Calu3 (cell line): Measurements from ENCODE around the gene BGLAP. TPM values are rescaled to one million over a fixed set of nuclear protein-coding genes. Genes with fewer than 3 reads are reported as not detected.

Experiments
- BruUV-seq: library from RNA; stranded (reverse); fragments of 400-500 nt; replicated peaks from 2 replicates; lab custom pipeline; 2021; lab: Mats Ljungman, UMichigan
- CTCF ChIA-PET: fragments of 300-600 bp; sonication (Branson Sonifier 250); formaldehyde crosslinking; loops from one replicate; lab custom pipeline; 2022; ENCODE audit warnings: antibody characterized with exemption; lab: Charles Lee
- DNase-seq: peaks from one replicate; pipeline ENCODE4 v3.0.0; 2022
- H3K27ac Mint-ChIP-seq: one replicate; pipeline ENCODE4 v1.8.0; 2022; ENCODE audit warnings: mixed read lengths; ENCODE audit not compliant: unreplicated experiment
- H3K27me3 Mint-ChIP-seq: one replicate; pipeline ENCODE4 v1.8.0; 2022; ENCODE audit warnings: mixed read lengths; ENCODE audit not compliant: unreplicated experiment
- H3K36me3 Mint-ChIP-seq: one replicate; pipeline ENCODE4 v1.8.0; 2022; ENCODE audit warnings: mild to moderate bottlenecking, moderate library complexity, mixed read lengths; ENCODE audit not compliant: insufficient read depth, unreplicated experiment
- H3K4me1 Mint-ChIP-seq: one replicate; pipeline ENCODE4 v1.8.0; 2022; ENCODE audit warnings: mild to moderate bottlenecking, low read depth, mixed read lengths; ENCODE audit not compliant: unreplicated experiment
- H3K4me3 Mint-ChIP-seq: one replicate; pipeline ENCODE4 v1.8.0; 2022; ENCODE audit warnings: mild to moderate bottlenecking, low read depth, moderate library complexity, mixed read lengths; ENCODE audit not compliant: unreplicated experiment
- H3K9me3 Mint-ChIP-seq: one replicate; pipeline ENCODE4 v1.8.0; 2022; ENCODE audit warnings: low read depth, mixed read lengths; ENCODE audit not compliant: unreplicated experiment
- CTCF ChIP-seq: fragments of 200-600 bp; IDR thresholded peaks from one replicate; pipeline ENCODE4 v1.8.0; 2022; ENCODE audit warnings: antibody characterized with exemption; ENCODE audit not compliant: unreplicated experiment
- intact Hi-C: fragments of 100-400 bp; cut with micrococcal nuclease; formaldehyde crosslinking; loops from one replicate; pipeline ENCODE4 v1.10.0; 2022; ENCODE audit not compliant: unreplicated experiment
- total RNA-seq: library from RNA; stranded (reverse); gene quantifications from 2 replicates; pipeline ENCODE4 v1.2.3, GENCODE V29; 2022

BGLAP gene
- total RNA-seq, 1 experiment from 2014 or later, result 2.6 TPM

GRCh38 chr1:156283521-156283920, 41.5 kb downstream of the BGLAP start:
- Mint-ChIP-seq H3K9me3 (no peaks in the 10 kb centered on the region), H3K27ac (peak overlapping the region; percentile 78), H3K4me1 (peaks cover 19% of the 10 kb centered on the region), H3K4me3 (peak overlapping the region; percentile 72), H3K36me3 (peaks cover 40% of the 10 kb centered on the region), H3K27me3 (no peaks in the 10 kb centered on the region)
- no peak for TF ChIP-seq CTCF
- BruUV-seq, result no TSS peak
- DNase-seq, result no peak
- intact Hi-C loops, result loop anchor here (5.0 kb wide), 2 partner anchors 54 to 219 kb away; partner anchors contain the start of genes CCT3, MEF2D and TSACC
- CTCF ChIA-PET, result interaction anchor here (0.7 to 2.2 kb wide), 7 partner anchors 36 to 169 kb away, joined by 3 to 8 read pairs (median 3); partner anchors contain the start of gene LMNA

- no peaks in the 10 kb centered on the region for H3K9me3 Mint-ChIP-seq
- H3K27ac Mint-ChIP-seq, result peak within 1 kb of the TSS; percentile 78
- CTCF ChIA-PET, result interaction anchor here (0.5 to 1.7 kb wide), 8 partner anchors 12 to 138 kb away, joined by 3 to 4 read pairs (median 3); no protein-coding TSS in a partner anchor
- peaks cover 45% of the 10 kb centered on the region for H3K36me3 Mint-ChIP-seq
- no TSS peak for BruUV-seq
- no peak for TF ChIP-seq CTCF
- intact Hi-C loops, result loop anchor here (5.0 kb wide), 2 partner anchors 53 to 218 kb away; partner anchors contain the start of genes CCT3, MEF2D and TSACC
- H3K4me1 Mint-ChIP-seq, result peaks cover 19% of the 10 kb centered on the region
- DNase-seq, result peak; percentile 74
- no peaks in the 10 kb centered on the region for H3K27me3 Mint-ChIP-seq
- peak within 1 kb of the TSS; percentile 72 for H3K4me3 Mint-ChIP-seq
These were observed 42.1 kb downstream of the BGLAP start, which contains the start of gene TMEM79 for GRCh38 chr1:156284112-156284511. Gene TMEM79 (plus strand): TSS chr1:156284325. CDS start chr1:156285227, 902 bp downstream.

- H3K27me3 Mint-ChIP-seq, result no peaks in the 10 kb centered on the region
- intact Hi-C loops, result loop anchor here (5.0 kb wide), 2 partner anchors 53 to 218 kb away; partner anchors contain the start of genes CCT3, MEF2D and TSACC
These were observed 42.8 kb downstream of the BGLAP start for GRCh38 chr1:156284757-156285156.

GRCh38 chr1:156285437-156285836, 43.5 kb downstream of the BGLAP start:
- peaks cover 45% of the 10 kb centered on the region for H3K36me3 Mint-ChIP-seq
- H3K4me1 Mint-ChIP-seq, result peaks cover 19% of the 10 kb centered on the region
- DNase-seq, result no peak
- BruUV-seq, result no TSS peak
- no peaks in the 10 kb centered on the region for H3K27me3 Mint-ChIP-seq
- TF ChIP-seq CTCF, result no peak
- H3K4me3 Mint-ChIP-seq, result no peak overlapping the region
- no peak overlapping the region for H3K27ac Mint-ChIP-seq
- H3K9me3 Mint-ChIP-seq, result no peaks in the 10 kb centered on the region
- intact Hi-C loops, result no loop called here
- CTCF ChIA-PET, result no interaction called here

More at GRCh38 chr1:156284757-156285156, 42.8 kb downstream of the BGLAP start:
- H3K4me1 Mint-ChIP-seq, result peaks cover 19% of the 10 kb centered on the region
- BruUV-seq, result no TSS peak
- peaks cover 45% of the 10 kb centered on the region for H3K36me3 Mint-ChIP-seq
- DNase-seq, result no peak
- no peaks in the 10 kb centered on the region for H3K9me3 Mint-ChIP-seq
- no peak overlapping the region for H3K27ac Mint-ChIP-seq
- no peak for TF ChIP-seq CTCF
- peak overlapping the region; percentile 72 for H3K4me3 Mint-ChIP-seq
- CTCF ChIA-PET, result interaction anchor here (0.5 to 1.4 kb wide), 4 partner anchors 12 to 57 kb away, joined by 3 to 4 read pairs (median 4); no protein-coding TSS in a partner anchor
